HepG2 (cell line): ENCODE measurements around the gene MTFR1L. TPM values are rescaled to one million over a fixed set of nuclear protein-coding genes. Genes with fewer than 3 reads are reported as not detected.
A peak's percentile ranks its signal among the peaks of the same experiment; 100 is the strongest.

Experiments
- AGO2 ChIP-seq: fragments of 200-400 bp; formaldehyde crosslinking; optimal IDR thresholded peaks from 2 replicates; pipeline ENCODE3; 2017; ENCODE audit warnings: mild to moderate bottlenecking, low read depth, low read length, moderate library complexity
- FOXA1 ChIP-seq, 2 experiments: fragments of 450-650 bp in 1 of 2; sonication (generic) in 1 of 2; formaldehyde crosslinking in 1 of 2; IDR thresholded peaks; 2 replicates each; pipeline versions ENCODE4 v1.4.0 to v1.6.1; 2016 to 2020; ENCODE audit warnings: missing genetic modification reagents in 1 of 2
- FOXK2 ChIP-seq: fragments of 450-650 bp; IDR thresholded peaks from 2 replicates; pipeline ENCODE4 v1.6.1; 2016
- HDAC2 ChIP-seq: sonication (generic); formaldehyde crosslinking; IDR thresholded peaks from 2 replicates; pipeline ENCODE4 v1.4.0; 2020; ENCODE audit warnings: missing genetic modification reagents
- HNRNPLL ChIP-seq: fragments of 200-400 bp; formaldehyde crosslinking; IDR thresholded peaks from 2 replicates; pipeline ENCODE4 v1.6.1; 2017; ENCODE audit warnings: mild to moderate bottlenecking, low read depth, low read length; ENCODE audit not compliant: poor library complexity, severe bottlenecking
- KAT2B ChIP-seq: fragments of 150-350 bp; IDR thresholded peaks from 2 replicates; pipeline ENCODE4 v1.6.1; 2014; ENCODE audit warnings: low read depth, low read length, borderline replicate concordance
- NR1H2 ChIP-seq: sonication (generic); formaldehyde crosslinking; IDR thresholded peaks from 2 replicates; pipeline ENCODE4 v1.8.1; 2022; ENCODE audit warnings: low read depth, missing genetic modification reagents, borderline replicate concordance
- NRL ChIP-seq: sonication (generic); formaldehyde crosslinking; IDR thresholded peaks from 2 replicates; pipeline ENCODE4 v1.5.0; 2020; ENCODE audit warnings: missing genetic modification reagents, mild to moderate bottlenecking, moderate library complexity, borderline replicate concordance
- RBFOX2 ChIP-seq: fragments of 200-400 bp; formaldehyde crosslinking; IDR thresholded peaks from 2 replicates; pipeline ENCODE4 v1.6.1; 2017; ENCODE audit warnings: low read depth, mild to moderate bottlenecking, low read length
- SIX4 ChIP-seq: sonication (generic); formaldehyde crosslinking; IDR thresholded peaks from 2 replicates; pipeline ENCODE4 v1.4.0; 2020; ENCODE audit warnings: missing genetic modification reagents
- TAF1 ChIP-seq: sonication (generic); formaldehyde crosslinking; IDR thresholded peaks from 2 replicates; pipeline ENCODE4 v1.4.0; 2020; ENCODE audit warnings: missing genetic modification reagents
- ZNF232 ChIP-seq: sonication (generic); formaldehyde crosslinking; IDR thresholded peaks from 2 replicates; pipeline ENCODE4 v1.4.0; 2020; ENCODE audit warnings: missing genetic modification reagents, borderline replicate concordance
- ZNF331 ChIP-seq: sonication (generic); formaldehyde crosslinking; IDR thresholded peaks from 2 replicates; pipeline ENCODE4 v1.4.0; 2020; ENCODE audit warnings: missing genetic modification reagents
- ZNF772 ChIP-seq: sonication (generic); formaldehyde crosslinking; IDR thresholded peaks from 2 replicates; pipeline ENCODE4 v1.5.0; 2020; ENCODE audit warnings: mild to moderate bottlenecking, missing genetic modification reagents
- ZSCAN29 ChIP-seq: sonication (generic); formaldehyde crosslinking; conservative IDR thresholded peaks from 2 replicates; pipeline ENCODE4 v1.4.0; 2020; ENCODE audit warnings: mild to moderate bottlenecking, missing genetic modification reagents
- polyA plus RNA-seq, 8 experiments: library from polyadenylated mRNA; depleted of rRNA in 3 of 8; stranded (reverse) in 7 of 8; unstranded in 1 of 8; fragments of >200 nt; fragmentation: Illumina TruSeq in 4 of 8; extraction: Trizol in 4 of 8; gene quantifications; 2 replicates each; pipeline versions ENCODE4 v1.2.1 to v1.2.3, GENCODE V29; 2011 to 2016; ENCODE audit warnings: low read depth in 4 of 8, missing spikeins in 1 of 8, mixed read lengths in 1 of 8; ENCODE audit not compliant: insufficient read depth in 1 of 8
- total RNA-seq, 5 experiments: library from RNA; depleted of rRNA; stranded (reverse); fragments of >200 nt; fragmentation: Illumina TruSeq; extraction: Trizol; gene quantifications; 2 replicates each; pipeline ENCODE4 v1.2.3, GENCODE V29; 2016; ENCODE audit warnings: low read depth in 1 of 5
- TF ChIP-seq, protein P1 (sequence below): sonication (generic); formaldehyde crosslinking; IDR thresholded peaks from one replicate; pipeline ENCODE4 v1.5.1; 2020; ENCODE audit warnings: mild to moderate bottlenecking, missing genetic modification reagents; ENCODE audit errors: not compliant biosample characterization
- TF ChIP-seq, protein P2 (sequence below): sonication (generic); formaldehyde crosslinking; IDR thresholded peaks from 2 replicates; pipeline ENCODE4 v1.8.1; 2023; ENCODE audit warnings: mild to moderate bottlenecking, inconsistent platforms, moderate library complexity, missing genetic modification reagents, borderline replicate concordance
- TF ChIP-seq, protein P3 (sequence below): sonication (generic); formaldehyde crosslinking; conservative IDR thresholded peaks from 2 replicates; pipeline ENCODE4 v1.4.0; 2020; ENCODE audit warnings: missing genetic modification reagents

MTFR1L gene
- total and polyA plus RNA-seq, 2 of the 13 experiments (the other 11 are each of a cell fraction or from before 2014, with no cell fraction given) = 38.0 to 55.7 TPM

DNA sequence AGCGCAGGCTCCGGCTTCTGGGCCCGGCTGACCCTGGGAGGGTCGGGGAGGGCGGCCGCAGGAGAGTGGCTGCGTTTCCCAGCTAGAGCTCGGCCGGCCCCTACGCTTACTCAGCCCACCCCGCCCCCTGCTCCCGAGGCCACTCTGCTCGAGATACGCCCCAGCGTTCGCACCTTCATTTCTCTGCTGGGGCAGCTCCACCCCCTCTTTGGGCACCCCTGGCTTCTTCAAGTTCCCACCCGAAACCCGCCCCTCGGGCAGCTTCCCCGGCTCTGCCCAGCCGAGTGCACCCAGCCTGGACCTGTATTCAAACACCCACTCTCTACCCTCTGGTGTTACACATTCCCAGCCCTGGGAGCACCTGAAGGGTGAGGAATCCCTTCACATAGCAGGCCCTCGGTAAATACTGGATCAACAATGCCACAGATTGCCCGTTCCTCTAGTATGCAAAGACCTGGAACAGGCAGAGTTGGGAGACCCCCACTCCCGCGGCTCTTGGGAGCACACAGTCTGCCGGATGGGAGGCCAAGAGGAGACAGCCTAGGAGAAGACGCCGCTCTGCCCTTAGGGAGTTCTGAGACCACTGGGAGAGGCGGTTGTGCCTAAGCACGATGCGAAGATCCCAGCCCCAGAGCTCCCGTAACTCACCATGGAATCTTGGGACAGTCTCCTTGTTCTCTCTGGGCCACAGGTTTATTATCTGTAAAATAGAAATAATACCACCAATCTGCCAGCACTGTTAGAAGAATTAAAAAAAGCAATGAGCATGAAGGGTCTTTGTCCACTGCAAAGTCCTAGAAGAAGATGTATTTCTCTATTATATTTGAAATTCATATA is 56.3 kb downstream of the MTFR1L start (continued):
- 0 out of 2 replicates have a peak, but pooled peaks have one; percentile 6 for TF ChIP-seq NRL (CRISPR knock-in tag)
- TF ChIP-seq, protein P1, sequence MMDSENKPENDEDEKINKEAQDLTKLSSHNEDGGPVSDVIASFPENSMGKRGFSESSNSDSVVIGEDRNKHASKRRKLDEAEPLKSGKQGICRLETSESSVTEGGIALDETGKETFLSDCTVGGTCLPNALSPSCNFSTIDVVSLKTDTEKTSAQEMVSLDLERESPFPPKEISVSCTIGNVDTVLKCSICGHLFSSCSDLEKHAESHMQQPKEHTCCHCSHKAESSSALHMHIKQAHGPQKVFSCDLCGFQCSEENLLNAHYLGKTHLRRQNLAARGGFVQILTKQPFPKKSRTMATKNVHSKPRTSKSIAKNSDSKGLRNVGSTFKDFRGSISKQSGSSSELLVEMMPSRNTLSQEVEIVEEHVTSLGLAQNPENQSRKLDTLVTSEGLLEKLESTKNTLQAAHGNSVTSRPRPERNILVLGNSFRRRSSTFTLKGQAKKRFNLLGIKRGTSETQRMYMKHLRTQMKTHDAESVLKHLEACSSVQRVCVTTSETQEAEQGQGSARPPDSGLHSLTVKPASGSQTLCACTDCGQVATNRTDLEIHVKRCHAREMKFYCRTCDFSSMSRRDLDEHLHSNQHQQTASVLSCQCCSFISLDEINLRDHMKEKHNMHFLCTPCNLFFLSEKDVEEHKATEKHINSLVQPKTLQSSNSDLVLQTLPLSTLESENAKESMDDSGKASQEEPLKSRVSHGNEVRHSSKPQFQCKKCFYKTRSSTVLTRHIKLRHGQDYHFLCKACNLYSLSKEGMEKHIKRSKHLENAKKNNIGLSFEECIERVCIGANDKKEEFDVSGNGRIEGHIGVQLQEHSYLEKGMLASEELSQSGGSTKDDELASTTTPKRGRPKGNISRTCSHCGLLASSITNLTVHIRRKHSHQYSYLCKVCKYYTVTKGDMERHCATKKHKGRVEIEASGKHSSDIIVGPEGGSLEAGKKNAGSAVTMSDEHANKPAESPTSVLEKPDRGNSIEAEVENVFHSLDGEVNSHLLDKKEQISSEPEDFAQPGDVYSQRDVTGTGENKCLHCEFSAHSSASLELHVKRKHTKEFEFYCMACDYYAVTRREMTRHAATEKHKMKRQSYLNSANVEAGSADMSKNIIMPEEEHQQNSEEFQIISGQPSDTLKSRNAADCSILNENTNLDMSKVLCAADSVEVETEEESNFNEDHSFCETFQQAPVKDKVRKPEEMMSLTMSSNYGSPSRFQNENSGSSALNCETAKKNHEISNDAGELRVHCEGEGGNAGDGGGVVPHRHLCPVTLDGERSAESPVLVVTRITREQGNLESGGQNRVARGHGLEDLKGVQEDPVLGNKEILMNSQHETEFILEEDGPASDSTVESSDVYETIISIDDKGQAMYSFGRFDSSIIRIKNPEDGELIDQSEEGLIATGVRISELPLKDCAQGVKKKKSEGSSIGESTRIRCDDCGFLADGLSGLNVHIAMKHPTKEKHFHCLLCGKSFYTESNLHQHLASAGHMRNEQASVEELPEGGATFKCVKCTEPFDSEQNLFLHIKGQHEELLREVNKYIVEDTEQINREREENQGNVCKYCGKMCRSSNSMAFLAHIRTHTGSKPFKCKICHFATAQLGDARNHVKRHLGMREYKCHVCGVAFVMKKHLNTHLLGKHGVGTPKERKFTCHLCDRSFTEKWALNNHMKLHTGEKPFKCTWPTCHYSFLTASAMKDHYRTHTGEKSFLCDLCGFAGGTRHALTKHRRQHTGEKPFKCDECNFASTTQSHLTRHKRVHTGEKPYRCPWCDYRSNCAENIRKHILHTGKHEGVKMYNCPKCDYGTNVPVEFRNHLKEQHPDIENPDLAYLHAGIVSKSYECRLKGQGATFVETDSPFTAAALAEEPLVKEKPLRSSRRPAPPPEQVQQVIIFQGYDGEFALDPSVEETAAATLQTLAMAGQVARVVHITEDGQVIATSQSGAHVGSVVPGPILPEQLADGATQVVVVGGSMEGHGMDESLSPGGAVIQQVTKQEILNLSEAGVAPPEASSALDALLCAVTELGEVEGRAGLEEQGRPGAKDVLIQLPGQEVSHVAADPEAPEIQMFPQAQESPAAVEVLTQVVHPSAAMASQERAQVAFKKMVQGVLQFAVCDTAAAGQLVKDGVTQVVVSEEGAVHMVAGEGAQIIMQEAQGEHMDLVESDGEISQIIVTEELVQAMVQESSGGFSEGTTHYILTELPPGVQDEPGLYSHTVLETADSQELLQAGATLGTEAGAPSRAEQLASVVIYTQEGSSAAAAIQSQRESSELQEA (CRISPR knock-in tag) = peak; percentile 14
- TF ChIP-seq RBFOX2 = 0 out of 2 replicates have a peak, but pooled peaks have one; percentile 7
- TF ChIP-seq, protein P2, sequence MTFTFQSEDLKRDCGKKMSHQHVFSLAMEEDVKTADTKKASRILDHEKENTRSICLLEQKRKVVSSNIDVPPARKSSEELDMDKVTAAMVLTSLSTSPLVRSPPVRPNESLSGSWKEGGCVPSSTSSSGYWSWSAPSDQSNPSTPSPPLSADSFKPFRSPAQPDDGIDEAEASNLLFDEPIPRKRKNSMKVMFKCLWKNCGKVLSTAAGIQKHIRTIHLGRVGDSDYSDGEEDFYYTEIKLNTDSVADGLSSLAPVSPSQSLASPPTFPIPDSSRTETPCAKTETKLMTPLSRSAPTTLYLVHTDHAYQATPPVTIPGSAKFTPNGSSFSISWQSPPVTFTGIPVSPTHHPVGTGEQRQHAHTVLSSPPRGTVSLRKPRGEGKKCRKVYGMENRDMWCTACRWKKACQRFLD (CRISPR knock-in tag) = no peak
- no peak for TF ChIP-seq FOXA1 (IDR thresholded peaks at IDR 0.05)
- TF ChIP-seq FOXA1 (CRISPR knock-in tag; IDR thresholded peaks at IDR 0.05) = peak; percentile 28; the same call in 1 of the 2 replicates
- no peak for TF ChIP-seq ZNF772
- no peak for TF ChIP-seq ZSCAN29 (CRISPR knock-in tag)
- no peak for TF ChIP-seq AGO2
- peak; percentile 68 for TF ChIP-seq HNRNPLL
- no peak for TF ChIP-seq KAT2B
- TF ChIP-seq SIX4 (CRISPR knock-in tag) = no peak
- TF ChIP-seq NR1H2 (CRISPR knock-in tag) = no peak
- TF ChIP-seq HDAC2 = 0 out of 2 replicates have a peak, but pooled peaks have one; percentile 0
- TF ChIP-seq FOXK2 = no peak
- TF ChIP-seq ZNF232 (CRISPR knock-in tag) = no peak
- TF ChIP-seq ZNF331 (CRISPR knock-in tag) = no peak
- TF ChIP-seq, protein P3, sequence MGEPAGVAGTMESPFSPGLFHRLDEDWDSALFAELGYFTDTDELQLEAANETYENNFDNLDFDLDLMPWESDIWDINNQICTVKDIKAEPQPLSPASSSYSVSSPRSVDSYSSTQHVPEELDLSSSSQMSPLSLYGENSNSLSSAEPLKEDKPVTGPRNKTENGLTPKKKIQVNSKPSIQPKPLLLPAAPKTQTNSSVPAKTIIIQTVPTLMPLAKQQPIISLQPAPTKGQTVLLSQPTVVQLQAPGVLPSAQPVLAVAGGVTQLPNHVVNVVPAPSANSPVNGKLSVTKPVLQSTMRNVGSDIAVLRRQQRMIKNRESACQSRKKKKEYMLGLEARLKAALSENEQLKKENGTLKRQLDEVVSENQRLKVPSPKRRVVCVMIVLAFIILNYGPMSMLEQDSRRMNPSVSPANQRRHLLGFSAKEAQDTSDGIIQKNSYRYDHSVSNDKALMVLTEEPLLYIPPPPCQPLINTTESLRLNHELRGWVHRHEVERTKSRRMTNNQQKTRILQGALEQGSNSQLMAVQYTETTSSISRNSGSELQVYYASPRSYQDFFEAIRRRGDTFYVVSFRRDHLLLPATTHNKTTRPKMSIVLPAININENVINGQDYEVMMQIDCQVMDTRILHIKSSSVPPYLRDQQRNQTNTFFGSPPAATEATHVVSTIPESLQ (CRISPR knock-in tag) = no peak
- no peak for TF ChIP-seq TAF1 (CRISPR knock-in tag)
